T-helper 17 cell (primary cell): Measurements from ENCODE around the gene NARS2. TPM values are rescaled to one million over a fixed set of nuclear protein-coding genes. Genes with fewer than 3 reads are reported as not detected.

ENCODE experiments used
- ATAC-seq: fragments of 150-1000 bp; cut with Tn5 transposase; 2 replicates; pipeline ENCODE4 v1.10.0; 2021; ENCODE audit warnings: mild to moderate bottlenecking, moderate library complexity
- DNase-seq, 3 donors: peaks; one replicate each; pipeline versions ENCODE4 v3.0.0 to v3.0.0-alpha.2; 2020 to 2021
- H3K9me3 ChIP-seq: one replicate; pipeline ENCODE4 v1.7.0; 2013; ENCODE audit warnings: low read length, mild to moderate bottlenecking; ENCODE audit not compliant: control insufficient read depth, poor library complexity, severe bottlenecking
- H3K27ac Mint-ChIP-seq: one replicate; pipeline ENCODE4 v1.8.0; 2022; ENCODE audit warnings: mild to moderate bottlenecking, moderate library complexity, mixed read lengths
- H3K27me3 Mint-ChIP-seq: one replicate; pipeline ENCODE4 v1.8.0; 2022; ENCODE audit warnings: mixed read lengths
- H3K36me3 Mint-ChIP-seq: one replicate; pipeline ENCODE4 v1.8.0; 2022; ENCODE audit warnings: low read depth, mixed read lengths
- H3K4me1 Mint-ChIP-seq: one replicate; pipeline ENCODE4 v1.8.0; 2022; ENCODE audit warnings: mild to moderate bottlenecking, mixed read lengths
- H3K4me3 Mint-ChIP-seq: one replicate; pipeline ENCODE4 v1.8.0; 2022; ENCODE audit warnings: mild to moderate bottlenecking, moderate library complexity, mixed read lengths
- total RNA-seq, 4 donors: library from RNA in 2 of 4; stranded (reverse) in 2 of 4; gene quantifications; one replicate each; pipeline ENCODE4 v1.2.3 and lab custom pipeline; 2022 to 2026

NARS2 gene
- total RNA-seq, 2 donors from 2014 or later, result 6.6 to 10.7 TPM

- no peaks in the 10 kb centered on the region for H3K9me3 ChIP-seq
- DNase-seq (no peak), ATAC-seq (no peak)
- Mint-ChIP-seq H3K4me1 (peaks cover 9% of the 10 kb centered on the region), H3K27ac (no peak overlapping the region), H3K36me3 (peaks cover 2% of the 10 kb centered on the region), H3K27me3 (no peaks in the 10 kb centered on the region), H3K4me3 (no peak overlapping the region)
These were observed 146.4 kb downstream of the NARS2 start for GRCh38 chr11:78428266-78428636.

- H3K27ac Mint-ChIP-seq, result no peak overlapping the region
- DNase-seq (no peak), ATAC-seq (no peak)
These were observed 146.9 kb downstream of the NARS2 start for GRCh38 chr11:78427615-78428265.

GRCh38 chr11:78426845-78427244 is 147.8 kb downstream of the NARS2 start:
- Mint-ChIP-seq H3K36me3 (peaks cover 2% of the 10 kb centered on the region), H3K27me3 (no peaks in the 10 kb centered on the region), H3K27ac (no peak overlapping the region), H3K4me3 (no peak overlapping the region), H3K4me1 (peaks cover 9% of the 10 kb centered on the region)
- DNase-seq (no peak), ATAC-seq (no peak)
- no peaks in the 10 kb centered on the region for H3K9me3 ChIP-seq

More at GRCh38 chr11:78427615-78428265, 146.9 kb downstream of the NARS2 start:
- no peaks in the 10 kb centered on the region for H3K27me3 Mint-ChIP-seq
- peaks cover 9% of the 10 kb centered on the region for H3K4me1 Mint-ChIP-seq
- no peak overlapping the region for H3K4me3 Mint-ChIP-seq
- peaks cover 2% of the 10 kb centered on the region for H3K36me3 Mint-ChIP-seq
- H3K9me3 ChIP-seq, result no peaks in the 10 kb centered on the region

GRCh38 chr11:78425399-78426070 is 149.1 kb downstream of the NARS2 start:
- no peak overlapping the region for H3K4me3 Mint-ChIP-seq
- H3K36me3 Mint-ChIP-seq, result peaks cover 2% of the 10 kb centered on the region
- H3K27me3 Mint-ChIP-seq, result peaks cover under 1% of the 10 kb centered on the region
- DNase-seq, result no peak
- ATAC-seq, result no peak
- no peaks in the 10 kb centered on the region for H3K9me3 ChIP-seq
- peaks cover 9% of the 10 kb centered on the region for H3K4me1 Mint-ChIP-seq
- H3K27ac Mint-ChIP-seq, result no peak overlapping the region

- no peak overlapping the region for H3K27ac Mint-ChIP-seq
- ATAC-seq, result peak; percentile 29
- peaks cover 2% of the 10 kb centered on the region for H3K36me3 Mint-ChIP-seq
- peaks cover 7% of the 10 kb centered on the region for H3K27me3 Mint-ChIP-seq
- DNase-seq, result no peak
- H3K4me1 Mint-ChIP-seq, result peaks cover 10% of the 10 kb centered on the region
- H3K4me3 Mint-ChIP-seq, result no peak overlapping the region
- H3K9me3 ChIP-seq, result no peaks in the 10 kb centered on the region
These were observed 150.1 kb downstream of the NARS2 start for GRCh38 chr11:78424334-78425270.

- Mint-ChIP-seq H3K27me3 (peaks cover 13% of the 10 kb centered on the region), H3K36me3 (peaks cover under 1% of the 10 kb centered on the region), H3K4me1 (peaks cover 14% of the 10 kb centered on the region), H3K4me3 (no peak overlapping the region), H3K27ac (no peak overlapping the region)
- no peak for ATAC-seq
- no peaks in the 10 kb centered on the region for H3K9me3 ChIP-seq
- DNase-seq, result no peak
These were observed 151.4 kb downstream of the NARS2 start for GRCh38 chr11:78423241-78423640.

GRCh38 chr11:78420796-78421209 is 153.9 kb downstream of the NARS2 start:
- Mint-ChIP-seq H3K36me3 (peaks cover 2% of the 10 kb centered on the region), H3K27me3 (peaks cover 17% of the 10 kb centered on the region), H3K27ac (peak overlapping the region; percentile 67), H3K4me3 (no peak overlapping the region), H3K4me1 (peaks cover 24% of the 10 kb centered on the region)
- DNase-seq (no peak), ATAC-seq (no peak)
- H3K9me3 ChIP-seq, result no peaks in the 10 kb centered on the region

- Mint-ChIP-seq H3K27me3 (peaks cover 17% of the 10 kb centered on the region), H3K27ac (peak overlapping the region; percentile 67)
- H3K9me3 ChIP-seq, result no peaks in the 10 kb centered on the region
These were observed 154.4 kb downstream of the NARS2 start for GRCh38 chr11:78420255-78420764.

GRCh38 chr11:78419327-78419726 is 155.3 kb downstream of the NARS2 start:
- Mint-ChIP-seq H3K4me3 (peak overlapping the region; percentile 52), H3K27ac (no peak overlapping the region), H3K36me3 (peaks cover 2% of the 10 kb centered on the region), H3K4me1 (peaks cover 20% of the 10 kb centered on the region), H3K27me3 (peaks cover 17% of the 10 kb centered on the region)
- H3K9me3 ChIP-seq, result no peaks in the 10 kb centered on the region
- DNase-seq (no peak), ATAC-seq (no peak)

More at GRCh38 chr11:78420255-78420764, 154.4 kb downstream of the NARS2 start:
- peaks cover 24% of the 10 kb centered on the region for H3K4me1 Mint-ChIP-seq
- DNase-seq (peak; percentile 18 to 34 (median 19)), ATAC-seq (no peak)
- H3K4me3 Mint-ChIP-seq, result peak overlapping the region; percentile 61
- peaks cover 2% of the 10 kb centered on the region for H3K36me3 Mint-ChIP-seq

- no peak for ATAC-seq
- no peak for DNase-seq
- Mint-ChIP-seq H3K4me1 (peaks cover 17% of the 10 kb centered on the region), H3K27ac (peak overlapping the region; percentile 19), H3K27me3 (peaks cover 17% of the 10 kb centered on the region), H3K4me3 (peak overlapping the region; percentile 81), H3K36me3 (peaks cover 2% of the 10 kb centered on the region)
- no peaks in the 10 kb centered on the region for H3K9me3 ChIP-seq
These were observed 156.0 kb downstream of the NARS2 start for GRCh38 chr11:78418584-78419211.

GRCh38 chr11:78417888-78418583 is 156.6 kb downstream of the NARS2 start:
- H3K27ac Mint-ChIP-seq, result peak overlapping the region; percentile 19
- H3K27me3 Mint-ChIP-seq, result peaks cover 17% of the 10 kb centered on the region
- no peaks in the 10 kb centered on the region for H3K9me3 ChIP-seq
- peak overlapping the region; percentile 81 for H3K4me3 Mint-ChIP-seq
- H3K36me3 Mint-ChIP-seq, result peaks cover 2% of the 10 kb centered on the region
- peaks cover 23% of the 10 kb centered on the region for H3K4me1 Mint-ChIP-seq
- DNase-seq, result peak; percentile 71 to 78 (median 75)
- peak; percentile 78 for ATAC-seq
